OCI-LY3 (cell line): ENCODE results near the gene SLC10A3.

ENCODE experiments used
- EZH2phosphoT487 ChIP-seq: fragments of 200-600 bp; shearing (Covaris generic); IDR thresholded peaks from 2 replicates; pipeline ENCODE4 v1.6.1; 2018; ENCODE audit warnings: antibody characterized with exemption, mixed run types, low read depth
- TF ChIP-seq, protein P1 (sequence below): fragments of 200-600, 300-600 bp; sonication (generic); IDR thresholded peaks from 2 replicates; pipeline ENCODE4 v1.5.1; 2014; ENCODE audit warnings: antibody characterized with exemption, low read length, low read depth

GRCh38 chrX:154489182-154489581 lies 1.2 kb downstream of the SLC10A3 start:
- TF ChIP-seq, protein P1, sequence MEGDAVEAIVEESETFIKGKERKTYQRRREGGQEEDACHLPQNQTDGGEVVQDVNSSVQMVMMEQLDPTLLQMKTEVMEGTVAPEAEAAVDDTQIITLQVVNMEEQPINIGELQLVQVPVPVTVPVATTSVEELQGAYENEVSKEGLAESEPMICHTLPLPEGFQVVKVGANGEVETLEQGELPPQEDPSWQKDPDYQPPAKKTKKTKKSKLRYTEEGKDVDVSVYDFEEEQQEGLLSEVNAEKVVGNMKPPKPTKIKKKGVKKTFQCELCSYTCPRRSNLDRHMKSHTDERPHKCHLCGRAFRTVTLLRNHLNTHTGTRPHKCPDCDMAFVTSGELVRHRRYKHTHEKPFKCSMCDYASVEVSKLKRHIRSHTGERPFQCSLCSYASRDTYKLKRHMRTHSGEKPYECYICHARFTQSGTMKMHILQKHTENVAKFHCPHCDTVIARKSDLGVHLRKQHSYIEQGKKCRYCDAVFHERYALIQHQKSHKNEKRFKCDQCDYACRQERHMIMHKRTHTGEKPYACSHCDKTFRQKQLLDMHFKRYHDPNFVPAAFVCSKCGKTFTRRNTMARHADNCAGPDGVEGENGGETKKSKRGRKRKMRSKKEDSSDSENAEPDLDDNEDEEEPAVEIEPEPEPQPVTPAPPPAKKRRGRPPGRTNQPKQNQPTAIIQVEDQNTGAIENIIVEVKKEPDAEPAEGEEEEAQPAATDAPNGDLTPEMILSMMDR = no peak
- TF ChIP-seq EZH2phosphoT487 = no peak
